BJ (cell line): Measurements from ENCODE around the gene CCDC86. TPM values are rescaled to one million over a fixed set of nuclear protein-coding genes. Genes with fewer than 3 reads are reported as not detected.

Source experiments
- CTCF ChIA-PET: fragments of 350-600 bp; formaldehyde crosslinking; extraction: SDS; loops from one replicate; lab custom pipeline; 2021; ENCODE audit warnings: antibody characterized with exemption, inconsistent platforms; lab: Yijun Ruan, JAX
- POLR2A ChIA-PET: fragments of 300-600 bp; sonication (Branson Sonifier 250); formaldehyde crosslinking; extraction: SDS; loops from one replicate; lab custom pipeline; 2021; ENCODE audit warnings: antibody characterized with exemption; lab: Charles Lee
- DNase-seq: peaks from one replicate; pipeline ENCODE4 v3.0.0-alpha.2; 2011; ENCODE audit warnings: low read depth
- H3K27me3 ChIP-seq: 2 replicates; pipeline ENCODE4 v1.6.0; 2011; ENCODE audit warnings: low read length; ENCODE audit not compliant: control insufficient read depth, insufficient read depth
- H3K36me3 ChIP-seq: 2 replicates; pipeline ENCODE4 v1.5.1; 2011; ENCODE audit warnings: low read length; ENCODE audit not compliant: control insufficient read depth, insufficient read depth
- H3K4me3 ChIP-seq: 2 replicates; pipeline ENCODE4 v1.5.1; 2011; ENCODE audit warnings: low read depth, mild to moderate bottlenecking, control low read depth, low read length
- polyA plus RNA-seq: library from polyadenylated mRNA; depleted of rRNA; stranded (reverse); fragments of >200 nt; gene quantifications from 2 replicates; pipeline ENCODE4 v1.2.3, GENCODE V29; 2011
- TF ChIP-seq, protein P1 (sequence below): IDR thresholded peaks from 2 replicates; pipeline ENCODE4 v1.5.1; 2011; ENCODE audit warnings: low read depth, mild to moderate bottlenecking, control low read depth, inconsistent platforms, low read length, moderate library complexity; ENCODE audit not compliant: insufficient read depth

Gene CCDC86
- polyA plus RNA-seq, 1 experiment = 21.2 TPM

DNA sequence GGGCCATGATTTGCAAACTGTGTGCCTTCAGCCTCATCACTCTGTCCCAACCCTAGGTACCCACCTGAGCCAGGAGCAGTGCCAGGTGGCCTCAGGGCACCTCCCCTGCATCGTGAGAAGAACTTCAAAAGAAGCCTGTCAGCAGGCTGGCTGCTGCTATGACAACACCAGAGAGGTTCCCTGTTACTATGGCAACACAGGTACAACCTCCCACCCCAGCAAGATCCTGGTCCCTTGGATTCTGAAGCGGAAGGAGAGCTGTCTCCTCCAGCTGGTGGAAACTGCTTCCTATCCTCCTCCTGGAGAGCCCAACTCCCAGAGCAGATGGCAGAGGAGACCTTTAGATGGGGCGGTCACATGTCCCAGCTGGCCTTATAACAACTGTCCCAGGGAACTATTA, 28.4 kb downstream of the CCDC86 start:
- POLR2A ChIA-PET = no interaction called here
- TF ChIP-seq, protein P1, sequence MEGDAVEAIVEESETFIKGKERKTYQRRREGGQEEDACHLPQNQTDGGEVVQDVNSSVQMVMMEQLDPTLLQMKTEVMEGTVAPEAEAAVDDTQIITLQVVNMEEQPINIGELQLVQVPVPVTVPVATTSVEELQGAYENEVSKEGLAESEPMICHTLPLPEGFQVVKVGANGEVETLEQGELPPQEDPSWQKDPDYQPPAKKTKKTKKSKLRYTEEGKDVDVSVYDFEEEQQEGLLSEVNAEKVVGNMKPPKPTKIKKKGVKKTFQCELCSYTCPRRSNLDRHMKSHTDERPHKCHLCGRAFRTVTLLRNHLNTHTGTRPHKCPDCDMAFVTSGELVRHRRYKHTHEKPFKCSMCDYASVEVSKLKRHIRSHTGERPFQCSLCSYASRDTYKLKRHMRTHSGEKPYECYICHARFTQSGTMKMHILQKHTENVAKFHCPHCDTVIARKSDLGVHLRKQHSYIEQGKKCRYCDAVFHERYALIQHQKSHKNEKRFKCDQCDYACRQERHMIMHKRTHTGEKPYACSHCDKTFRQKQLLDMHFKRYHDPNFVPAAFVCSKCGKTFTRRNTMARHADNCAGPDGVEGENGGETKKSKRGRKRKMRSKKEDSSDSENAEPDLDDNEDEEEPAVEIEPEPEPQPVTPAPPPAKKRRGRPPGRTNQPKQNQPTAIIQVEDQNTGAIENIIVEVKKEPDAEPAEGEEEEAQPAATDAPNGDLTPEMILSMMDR = no peak
- CTCF ChIA-PET = interaction anchor here (1.3 to 4.6 kb wide), 4 partner anchors 15 to 39 kb away, joined by 3 to 21 read pairs (median 14); no protein-coding TSS in a partner anchor
- Histone ChIP-seq H3K4me3 (no peak overlapping the region), H3K36me3 (no peaks in the 10 kb centered on the region), H3K27me3 (no peaks in the 10 kb centered on the region)
- no peak for DNase-seq

DNA sequence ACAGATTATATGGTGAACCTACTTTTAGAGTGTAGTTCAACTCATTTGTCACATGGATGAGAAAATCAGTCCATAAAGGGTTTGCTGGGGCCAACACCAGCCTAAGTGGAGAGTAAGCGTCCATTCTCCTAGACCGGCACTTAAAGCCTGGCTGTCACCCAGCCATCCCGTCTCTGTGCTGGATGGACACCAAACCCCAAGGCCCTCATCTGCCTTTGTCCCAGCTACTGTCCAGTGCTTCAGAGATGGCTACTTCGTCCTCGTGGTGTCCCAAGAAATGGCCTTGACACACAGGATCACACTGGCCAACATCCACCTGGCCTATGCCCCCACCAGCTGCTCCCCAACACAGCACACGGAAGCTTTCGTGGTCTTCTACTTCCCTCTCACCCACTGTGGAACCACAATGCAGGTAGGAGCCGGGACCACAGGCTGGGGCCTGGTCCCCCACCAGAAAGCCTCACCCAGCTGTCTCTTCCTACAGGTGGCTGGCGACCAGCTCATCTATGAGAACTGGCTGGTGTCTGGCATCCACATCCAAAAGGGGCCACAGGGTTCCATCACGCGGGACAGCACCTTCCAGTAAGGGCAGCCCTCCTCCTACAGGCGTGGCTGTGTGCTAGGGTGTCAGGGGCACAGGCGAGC, 28.9 kb downstream of the CCDC86 start:
- Histone ChIP-seq H3K4me3 (no peak overlapping the region), H3K36me3 (no peaks in the 10 kb centered on the region), H3K27me3 (no peaks in the 10 kb centered on the region)
- no peak for DNase-seq
- CTCF ChIA-PET = interaction anchor here (0.7 to 4.6 kb wide), 7 partner anchors 10 to 40 kb away, joined by 3 to 21 read pairs (median 5); no protein-coding TSS in a partner anchor
- POLR2A ChIA-PET = no interaction called here
- TF ChIP-seq, protein P1 = no peak

DNA sequence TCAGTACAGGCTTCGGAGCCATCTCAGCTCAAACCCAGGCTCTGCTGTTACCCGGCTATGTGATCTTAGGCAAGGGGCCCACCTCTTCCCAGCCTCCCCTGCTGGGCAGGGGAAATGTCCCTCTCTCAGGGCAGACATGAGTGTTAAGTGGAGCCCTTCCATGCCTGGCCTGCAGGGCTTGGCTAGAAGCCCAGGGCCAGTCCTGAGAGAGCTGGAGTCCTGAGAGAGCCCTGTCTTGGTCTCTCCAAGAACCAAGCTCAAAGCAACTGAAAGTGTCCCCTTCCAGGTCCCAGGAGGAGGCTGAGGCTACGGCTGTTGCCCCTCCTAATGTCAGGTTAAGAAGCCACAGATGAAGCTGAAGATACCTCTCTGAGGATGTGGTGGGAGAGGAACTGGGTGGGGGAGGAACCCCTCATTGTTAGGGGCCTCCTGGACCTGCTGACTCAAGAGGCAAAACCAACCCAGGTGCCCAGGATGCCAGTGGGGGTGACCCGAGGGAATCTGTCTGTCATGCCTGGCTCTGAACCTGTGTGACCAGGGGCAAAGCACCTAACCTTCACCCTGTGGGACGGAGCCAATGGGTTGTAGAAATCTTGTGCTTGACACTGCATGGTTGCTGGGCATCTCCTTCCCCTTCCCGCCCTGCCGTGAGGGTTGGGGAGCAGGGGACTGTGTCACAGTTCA, 29.6 kb downstream of the CCDC86 start:
- POLR2A ChIA-PET = no interaction called here
- CTCF ChIA-PET = interaction anchor here (0.7 to 4.6 kb wide), 8 partner anchors 10 to 41 kb away, joined by 3 to 21 read pairs (median 5); no protein-coding TSS in a partner anchor
- TF ChIP-seq, protein P1 = peak; percentile 38
- Histone ChIP-seq H3K27me3 (no peaks in the 10 kb centered on the region), H3K4me3 (no peak overlapping the region), H3K36me3 (no peaks in the 10 kb centered on the region)
- no peak for DNase-seq

DNA sequence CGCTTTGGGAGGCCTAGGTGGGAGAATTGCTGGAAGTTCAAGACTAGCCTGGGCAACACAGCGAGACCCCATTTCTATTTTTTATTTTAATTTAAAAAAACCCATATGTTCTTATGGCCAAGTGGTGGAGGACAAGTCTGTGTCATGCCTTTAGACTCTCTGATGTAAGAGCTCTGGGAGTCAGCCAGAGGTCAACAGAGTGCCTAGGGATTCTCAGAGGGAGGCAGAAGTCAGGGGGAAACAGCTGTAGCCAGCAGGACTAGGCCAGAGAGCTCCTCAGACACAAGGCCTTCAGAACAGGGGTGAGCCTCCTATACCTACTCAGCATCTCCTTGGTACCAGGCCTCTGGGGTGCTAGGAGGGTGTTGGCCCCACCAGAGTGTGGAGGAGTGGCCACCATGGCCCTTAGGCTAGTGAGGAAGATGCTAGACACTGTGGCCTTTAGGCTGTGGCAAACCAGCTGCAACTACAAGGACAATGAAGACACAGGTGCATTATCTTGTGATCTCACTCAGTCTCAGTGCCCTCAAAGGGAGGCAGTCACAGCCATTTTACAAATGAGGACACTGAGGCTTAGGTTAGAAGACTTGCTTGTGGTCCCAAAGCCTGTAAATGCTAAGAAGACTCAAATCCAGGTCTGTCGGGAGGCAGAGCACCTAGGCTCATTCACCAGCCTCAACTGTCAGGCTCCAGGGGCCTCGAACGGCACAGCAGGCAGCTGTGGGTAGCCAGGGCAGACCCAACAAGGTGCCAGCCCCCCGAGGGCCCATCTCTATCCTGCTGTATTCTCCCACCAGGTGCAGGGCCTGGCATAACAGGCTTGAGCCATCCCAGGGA, 30.4 kb downstream of the CCDC86 start:
- Histone ChIP-seq H3K36me3 (no peaks in the 10 kb centered on the region), H3K4me3 (no peak overlapping the region), H3K27me3 (no peaks in the 10 kb centered on the region)
- CTCF ChIA-PET = interaction anchor here (0.9 to 4.6 kb wide), 7 partner anchors 11 to 41 kb away, joined by 3 to 21 read pairs (median 5); no protein-coding TSS in a partner anchor
- no peak for DNase-seq
- TF ChIP-seq, protein P1 = no peak
- POLR2A ChIA-PET = no interaction called here
